HCT116 (cell line): ENCODE data around the gene CALHM2. TPM values are rescaled to one million over a fixed set of nuclear protein-coding genes. Genes with fewer than 3 reads are reported as not detected.

Experiments
- ATAC-seq: fragments of 200-7000 bp; cut with Tn5 transposase; 2 replicates; pipeline ENCODE4 v1.9.1; 2020; ENCODE audit warnings: mild to moderate bottlenecking, moderate library complexity
- BruUV-seq: library from RNA; stranded (reverse); fragments of 400-500 nt; replicated peaks from 2 replicates; lab custom pipeline; 2021; lab: Mats Ljungman, UMichigan
- CTCF ChIA-PET: fragments of 300-600 bp; sonication (Branson Sonifier 250); formaldehyde crosslinking; loops from one replicate; lab custom pipeline; 2021; ENCODE audit warnings: antibody characterized with exemption; lab: Charles Lee
- POLR2A ChIA-PET: fragments of 300-600, 350-600 bp; sonication (Branson Sonifier 250); formaldehyde crosslinking; loops from one replicate; lab custom pipeline; 2021; ENCODE audit warnings: antibody characterized with exemption; lab: Charles Lee
- RAD21 ChIA-PET, 2 experiments: fragments of 300-600 bp; sonication (Branson Sonifier 250); formaldehyde crosslinking; loops; one replicate each; lab custom pipeline; 2023; ENCODE audit warnings: low total read pairs in 2 of 2; ENCODE audit not compliant: uncharacterized antibody in 2 of 2, unreplicated experiment in 2 of 2, low non-redundant PET in 1 of 2; lab: Charles Lee
- DNase-seq: peaks from one replicate; pipeline ENCODE4 v3.0.0-alpha.2; 2010; ENCODE audit warnings: low read depth, low spot score
- H2AFZ ChIP-seq: fragments of 200-600 bp; shearing (Covaris generic), sonication (generic); 2 replicates; pipeline ENCODE4 v1.6.1; 2017; ENCODE audit warnings: low read depth, mixed run types, mixed read lengths, antibody characterized with exemption, low read length; ENCODE audit not compliant: poor library complexity, severe bottlenecking
- H3K27ac ChIP-seq: 2 replicates; pipeline ENCODE4 v1.5.1; 2012; ENCODE audit warnings: low read depth, low read length
- H3K27me3 ChIP-seq: fragments of 200-600 bp; sonication (generic); 2 replicates; pipeline ENCODE4 v1.6.1; 2016; ENCODE audit warnings: mixed run types, low read length, mixed read lengths; ENCODE audit not compliant: insufficient read depth
- H3K36me3 ChIP-seq, 2 experiments: fragments of 200-500 bp in 1 of 2; fragments of 200-600 bp in 1 of 2; sonication (Bioruptor generic) in 1 of 2; sonication (generic) in 1 of 2; 2 replicates each; pipeline versions ENCODE4 v1.5.1 to v1.6.1; 2014 to 2016; ENCODE audit warnings: low read length in 2 of 2, inconsistent platforms in 1 of 2, mixed read lengths in 1 of 2, mixed run types in 1 of 2; ENCODE audit not compliant: insufficient read depth in 2 of 2, control insufficient read depth in 1 of 2
- H3K4me1 ChIP-seq, 2 experiments: fragments of 200-600 bp in 1 of 2; sonication (generic) in 1 of 2; 2 replicates each; pipeline versions ENCODE4 v1.5.1 to v1.6.1; 2012 to 2017; ENCODE audit warnings: low read length in 2 of 2, inconsistent platforms in 1 of 2, mild to moderate bottlenecking in 1 of 2, mixed read lengths in 1 of 2, mixed run types in 1 of 2, moderate library complexity in 1 of 2; ENCODE audit not compliant: insufficient read depth in 2 of 2, control insufficient read depth in 1 of 2
- H3K4me2 ChIP-seq: fragments of 200-600 bp; sonication (generic); 2 replicates; pipeline ENCODE4 v1.6.1; 2017; ENCODE audit warnings: mixed run types, low read length, mixed read lengths
- H3K4me3 ChIP-seq, 2 experiments: fragments of 200-600 bp in 1 of 2; sonication (generic) in 1 of 2; replicated peaks in 1 of 2; 2 replicates each; pipeline ENCODE4 v1.5.1; 2011 to 2016; ENCODE audit warnings: low read length in 2 of 2, control low read depth in 1 of 2, low read depth in 1 of 2, mild to moderate bottlenecking in 1 of 2, mixed read lengths in 1 of 2, mixed run types in 1 of 2
- H3K79me2 ChIP-seq: fragments of 200-600 bp; sonication (generic); 2 replicates; pipeline ENCODE4 v1.6.1; 2017; ENCODE audit warnings: mild to moderate bottlenecking, mixed run types, low read length, moderate library complexity, mixed read lengths; ENCODE audit not compliant: insufficient read depth
- H3K9ac ChIP-seq: fragments of 200-600 bp; sonication (generic); 2 replicates; pipeline ENCODE4 v1.6.1; 2016; ENCODE audit warnings: low read length, mixed read lengths
- H3K9me2 ChIP-seq: fragments of 200-600 bp; sonication (generic), shearing (Covaris generic); 2 replicates; pipeline ENCODE4 v1.6.1; 2017; ENCODE audit warnings: mixed run types, mild to moderate bottlenecking, moderate library complexity; ENCODE audit not compliant: insufficient read depth
- H3K9me3 ChIP-seq, 2 experiments: fragments of 200-500 bp in 1 of 2; fragments of 200-600 bp in 1 of 2; sonication (Bioruptor generic) in 1 of 2; sonication (generic) in 1 of 2; 2 replicates each; pipeline ENCODE4 v1.6.1; 2014 to 2017; ENCODE audit warnings: low read length in 2 of 2, mixed read lengths in 2 of 2, inconsistent platforms in 1 of 2, low read depth in 1 of 2, mild to moderate bottlenecking in 1 of 2, mixed run types in 1 of 2, moderate library complexity in 1 of 2; ENCODE audit not compliant: control insufficient read depth in 1 of 2, insufficient read depth in 1 of 2
- H4K20me1 ChIP-seq: fragments of 200-600 bp; sonication (generic), shearing (Covaris generic); 2 replicates; pipeline ENCODE4 v1.6.1; 2017; ENCODE audit warnings: mixed run types, mild to moderate bottlenecking, moderate library complexity; ENCODE audit not compliant: insufficient read depth
- ATF3 ChIP-seq: IDR thresholded peaks from 2 replicates; pipeline ENCODE4 v1.6.1; 2012
- CBX3 ChIP-seq: IDR thresholded peaks from 2 replicates; pipeline ENCODE4 v1.6.1; 2012; ENCODE audit warnings: low read depth
- CEBPB ChIP-seq: IDR thresholded peaks from 2 replicates; pipeline ENCODE4 v1.6.1; 2012; ENCODE audit warnings: low read depth
- CTCF ChIP-seq, 3 experiments: fragments of 200-600 bp in 1 of 3; sonication (generic) in 1 of 3; IDR thresholded peaks in 2 of 3; conservative IDR thresholded peaks in 1 of 3; 2 replicates each; pipeline ENCODE4 v1.5.1; 2012 to 2017; ENCODE audit warnings: low read depth in 2 of 3, low read length in 2 of 3, antibody characterized with exemption in 1 of 3, borderline replicate concordance in 1 of 3, control low read depth in 1 of 3, mild to moderate bottlenecking in 1 of 3, mixed read lengths in 1 of 3, mixed run types in 1 of 3, moderate library complexity in 1 of 3; ENCODE audit not compliant: insufficient read depth in 1 of 3
- EGR1 ChIP-seq: IDR thresholded peaks from 2 replicates; pipeline ENCODE4 v1.6.1; 2012; ENCODE audit warnings: low read depth
- ELF1 ChIP-seq: IDR thresholded peaks from 2 replicates; pipeline ENCODE4 v1.6.1; 2012; ENCODE audit warnings: low read depth, borderline replicate concordance
- EZH2 ChIP-seq: fragments of 200-600 bp; sonication (generic); IDR thresholded peaks from 2 replicates; pipeline ENCODE4 v1.6.1; 2017; ENCODE audit warnings: antibody characterized with exemption, mixed run types
- MAX ChIP-seq: IDR thresholded peaks from 2 replicates; pipeline ENCODE4 v1.6.1; 2012
- POLR2A ChIP-seq: IDR thresholded peaks from 2 replicates; pipeline ENCODE4 v1.7.0; 2011; ENCODE audit warnings: borderline replicate concordance; ENCODE audit not compliant: insufficient read depth, insufficient read length; ENCODE audit errors: extremely low read depth
- RAD21 ChIP-seq: IDR thresholded peaks from 2 replicates; pipeline ENCODE4 v1.6.1; 2012; ENCODE audit warnings: low read depth, mild to moderate bottlenecking
- REST ChIP-seq: IDR thresholded peaks from 2 replicates; pipeline ENCODE4 v1.6.1; 2012; ENCODE audit warnings: low read depth
- SIN3A ChIP-seq: IDR thresholded peaks from 2 replicates; pipeline ENCODE4 v1.6.1; 2012; ENCODE audit warnings: low read depth
- SRF ChIP-seq: IDR thresholded peaks from 2 replicates; pipeline ENCODE4 v1.6.1; 2012; ENCODE audit warnings: low read depth
- TCF7L2 ChIP-seq: IDR thresholded peaks from 2 replicates; pipeline ENCODE4 v1.7.0; 2011; ENCODE audit warnings: borderline replicate concordance, inconsistent platforms; ENCODE audit not compliant: insufficient read depth, insufficient read length; ENCODE audit errors: extremely low read depth
- ZBTB33 ChIP-seq: IDR thresholded peaks from 2 replicates; pipeline ENCODE4 v1.6.1; 2011; ENCODE audit warnings: mild to moderate bottlenecking, low read length, moderate library complexity; ENCODE audit not compliant: insufficient replicate concordance; ENCODE audit errors: extremely low read depth
- intact Hi-C: fragments of 100-400 bp; cut with micrococcal nuclease; formaldehyde crosslinking; loops from 2 replicates; pipeline ENCODE4 v1.10.0; 2022
- total RNA-seq: library from RNA; stranded (reverse); gene quantifications from one replicate; pipeline ENCODE4 v1.2.1, GENCODE V29; 2021; ENCODE audit not compliant: unreplicated experiment

CALHM2 gene
- total RNA-seq, 1 experiment from 2014 or later, result 46.1 TPM

- TF ChIP-seq EZH2 (no peak), SRF (no peak), ATF3 (no peak), MAX (no peak), CEBPB (no peak), CBX3 (no peak), POLR2A (no peak), SIN3A (no peak), REST (no peak), EGR1 (no peak), CTCF (IDR thresholded peaks at IDR 0.05 in 2 of 3, conservative IDR thresholded peaks at IDR 0.05 in 1 of 3; ENCODE audit: borderline replicate concordance in 1 of 3, insufficient read depth in 1 of 3, low read depth in 2 of 3, low read length in 2 of 3) (no peak), RAD21 (no peak), TCF7L2 (no peak), ELF1 (no peak), ZBTB33 (no peak)
- Histone ChIP-seq H3K4me2 (no peak overlapping the region), H3K9ac (no peak overlapping the region), H3K9me3 (no peaks in the 10 kb centered on the region), H3K9me2 (no peaks in the 10 kb centered on the region), H2AFZ (no peak overlapping the region), H3K27ac (no peak overlapping the region), H4K20me1 (no peaks in the 10 kb centered on the region), H3K4me3 (no peak overlapping the region), H3K36me3 (no peaks in the 10 kb centered on the region), H3K79me2 (no peaks in the 10 kb centered on the region), H3K4me1 (peaks cover 0 to 3% of the 10 kb centered on the region in 2 experiments; a peak in 1 of 4 replicates), H3K27me3 (no peaks in the 10 kb centered on the region)
- ChIA-PET RAD21 (no interaction called here), POLR2A (interaction anchor here (1.0 kb wide), 1 partner anchor 9 kb away, joined by 4 read pairs; no protein-coding TSS in a partner anchor), CTCF (no interaction called here)
- ATAC-seq (no peak), DNase-seq (no peak)
- no TSS peak for BruUV-seq
- intact Hi-C loops, result no loop called here
Observed at GRCh38 chr10:103459615-103460014, 7.4 kb upstream of the CALHM2 start.
